HepG2 (cell line): ENCODE data around the gene LDAH. TPM values are rescaled to one million over a fixed set of nuclear protein-coding genes. Genes with fewer than 3 reads are reported as not detected.

Source experiments
- ATAC-seq: fragments of 200-7000 bp; cut with Tn5 transposase; 3 replicates; pipeline ENCODE4 v1.9.1; 2020; ENCODE audit warnings: mild to moderate bottlenecking, moderate library complexity
- BruUV-seq: library from RNA; stranded (reverse); fragments of 400-500 nt; replicated peaks from 2 replicates; lab custom pipeline; 2021; lab: Mats Ljungman, UMichigan
- CTCF ChIA-PET: fragments of 300-600 bp; formaldehyde crosslinking; extraction: SDS; loops from one replicate; lab custom pipeline; 2021; ENCODE audit warnings: low total read pairs, inconsistent platforms, low intra/inter-chr PET ratio; lab: Yijun Ruan, JAX
- POLR2A ChIA-PET: fragments of 350-600 bp; sonication (Branson Sonifier 250); formaldehyde crosslinking; loops from one replicate; lab custom pipeline; 2020; ENCODE audit warnings: antibody characterized with exemption, inconsistent platforms; lab: Yijun Ruan, JAX
- DNase-seq: peaks from one replicate; pipeline ENCODE4 v3.0.0-alpha.2; 2015; ENCODE audit warnings: low spot score
- FAIRE-seq: peaks from 3 replicates; lab custom pipeline; 2011; peaks lifted over from hg19 to GRCh38; lab: Jason Lieb, UNC
- H2AFZ ChIP-seq: one replicate; pipeline ENCODE4 v1.6.1; 2011; ENCODE audit warnings: low read length, inconsistent platforms
- H3K27ac ChIP-seq: fragments of 300-600 bp; 3 replicates; pipeline ENCODE4 v1.8.0; 2011; ENCODE audit warnings: mixed run types, mild to moderate bottlenecking, mixed read lengths, low read length, inconsistent platforms; ENCODE audit not compliant: insufficient read depth; ENCODE audit errors: extremely low read length
- H3K27me3 ChIP-seq, 2 experiments: fragments of 200-600 bp in 1 of 2; 2 replicates in 1 of 2; 3 replicates in 1 of 2; pipeline versions ENCODE4 v1.6.0 to v1.8.0; 2011; ENCODE audit warnings: low read length in 2 of 2, mild to moderate bottlenecking in 2 of 2, moderate library complexity in 2 of 2, inconsistent platforms in 1 of 2; ENCODE audit not compliant: insufficient read depth in 2 of 2, control insufficient read depth in 1 of 2
- H3K36me3 ChIP-seq, 2 experiments: fragments of 200-600 bp in 1 of 2; replicated peaks in 1 of 2; 2 replicates in 1 of 2; 3 replicates in 1 of 2; pipeline versions ENCODE4 v1.5.1 to v1.8.0; 2011; ENCODE audit warnings: low read length in 2 of 2, inconsistent platforms in 1 of 2; ENCODE audit not compliant: insufficient read depth in 2 of 2, control insufficient read depth in 1 of 2
- H3K4me1 ChIP-seq: 2 replicates; pipeline ENCODE4 v1.5.1; 2012; ENCODE audit warnings: low read length, inconsistent platforms; ENCODE audit not compliant: insufficient read depth
- H3K4me2 ChIP-seq: 2 replicates; pipeline ENCODE4 v1.6.0; 2011; ENCODE audit warnings: low read depth, low read length, inconsistent platforms
- H3K4me3 ChIP-seq, 3 experiments: fragments of 200-600 bp in 1 of 3; sonication (generic), shearing (Covaris generic) in 1 of 3; replicated peaks in 1 of 3; 2 replicates each; pipeline ENCODE4 v1.5.1; 2011 to 2016; ENCODE audit warnings: low read length in 3 of 3, inconsistent platforms in 2 of 3, low read depth in 2 of 3, mild to moderate bottlenecking in 2 of 3, control low read depth in 1 of 3, mixed read lengths in 1 of 3; ENCODE audit not compliant: insufficient read depth in 1 of 3
- H3K79me2 ChIP-seq: one replicate; pipeline ENCODE4 v1.6.1; 2011; ENCODE audit warnings: low read length, inconsistent platforms; ENCODE audit not compliant: insufficient read depth
- H3K9ac ChIP-seq: 2 replicates; pipeline ENCODE4 v1.6.0; 2011; ENCODE audit warnings: mild to moderate bottlenecking, low read depth, low read length, inconsistent platforms; ENCODE audit not compliant: insufficient read depth
- H3K9me3 ChIP-seq: 2 replicates; pipeline ENCODE4 v1.5.1; 2012; ENCODE audit warnings: mild to moderate bottlenecking, low read length
- H4K20me1 ChIP-seq: 2 replicates; pipeline ENCODE4 v1.6.0; 2011; ENCODE audit warnings: inconsistent platforms, mild to moderate bottlenecking, low read length, moderate library complexity; ENCODE audit not compliant: insufficient read depth
- EED ChIP-seq: sonication (generic); formaldehyde crosslinking; IDR thresholded peaks from 2 replicates; pipeline ENCODE4 v1.5.0; 2020; ENCODE audit warnings: mild to moderate bottlenecking, missing genetic modification reagents
- HMGXB3 ChIP-seq: sonication (generic); formaldehyde crosslinking; IDR thresholded peaks from 2 replicates; pipeline ENCODE4 v1.4.0; 2020; ENCODE audit warnings: missing genetic modification reagents, borderline replicate concordance
- HMGXB4 ChIP-seq, 2 experiments: sonication (generic) in 1 of 2; formaldehyde crosslinking in 1 of 2; IDR thresholded peaks; 2 replicates each; pipeline versions ENCODE4 v1.4.0 to v1.6.1; 2018 to 2020; ENCODE audit warnings: missing genetic modification reagents in 2 of 2, borderline replicate concordance in 1 of 2, low read depth in 1 of 2, mild to moderate bottlenecking in 1 of 2, missing biosample characterization in 1 of 2
- MYPOP ChIP-seq: sonication (generic); formaldehyde crosslinking; IDR thresholded peaks from 2 replicates; pipeline ENCODE4 v1.8.1; 2023; ENCODE audit warnings: mild to moderate bottlenecking, moderate library complexity, missing genetic modification reagents
- PCBP1 ChIP-seq: fragments of 200-400 bp; formaldehyde crosslinking; IDR thresholded peaks from 2 replicates; pipeline ENCODE4 v1.6.1; 2017; ENCODE audit warnings: mild to moderate bottlenecking, low read depth, low read length, borderline replicate concordance
- PHB2 ChIP-seq: fragments of 450-650 bp; IDR thresholded peaks from 2 replicates; pipeline ENCODE4 v1.6.1; 2018; ENCODE audit not compliant: partially characterized antibody
- THYN1 ChIP-seq: sonication (generic); formaldehyde crosslinking; IDR thresholded peaks from 2 replicates; pipeline ENCODE4 v1.8.1; 2023; ENCODE audit warnings: low read depth, mild to moderate bottlenecking, moderate library complexity, missing genetic modification reagents, borderline replicate concordance
- ZIK1 ChIP-seq: sonication (generic); formaldehyde crosslinking; IDR thresholded peaks from 2 replicates; pipeline ENCODE4 v1.5.0; 2020; ENCODE audit warnings: mild to moderate bottlenecking, low read depth, missing genetic modification reagents, borderline replicate concordance
- ZNF513 ChIP-seq: sonication (generic); formaldehyde crosslinking; conservative IDR thresholded peaks from 2 replicates; pipeline ENCODE4 v1.5.0; 2020; ENCODE audit warnings: missing genetic modification reagents
- ZNF547 ChIP-seq: sonication (generic); formaldehyde crosslinking; IDR thresholded peaks from 2 replicates; pipeline ENCODE4 v1.5.1; 2020; ENCODE audit warnings: mild to moderate bottlenecking, missing genetic modification reagents
- ZNF891 ChIP-seq: sonication (generic); formaldehyde crosslinking; IDR thresholded peaks from 2 replicates; pipeline ENCODE4 v1.5.0; 2020; ENCODE audit warnings: mild to moderate bottlenecking, missing genetic modification reagents
- WGBS: methylation state at CpG from one replicate; pipeline ENCODE4 v1.1.6; 2017; ENCODE audit warnings: low lambda C conversion rate; 5-methylcytosine and 5-hydroxymethylcytosine counted together
- in situ Hi-C: cut with HindIII; loops from 2 replicates; pipeline ENCODE4 v1.10.0; 2017; ENCODE audit warnings: low pct_unique_long_range_greater_than_20kb; ENCODE audit not compliant: extremely low pct_ligation_motif_present
- intact Hi-C: fragments of 100-400 bp; cut with micrococcal nuclease; formaldehyde crosslinking; loops from one replicate; pipeline ENCODE4 v1.10.0; 2022; ENCODE audit not compliant: unreplicated experiment
- polyA plus RNA-seq, 8 experiments: library from polyadenylated mRNA; depleted of rRNA in 3 of 8; stranded (reverse) in 7 of 8; unstranded in 1 of 8; fragments of >200 nt; fragmentation: Illumina TruSeq in 4 of 8; extraction: Trizol in 4 of 8; gene quantifications; 2 replicates each; pipeline versions ENCODE4 v1.2.1 to v1.2.3, GENCODE V29; 2011 to 2016; ENCODE audit warnings: low read depth in 4 of 8, missing spikeins in 1 of 8, mixed read lengths in 1 of 8; ENCODE audit not compliant: insufficient read depth in 1 of 8
- total RNA-seq, 5 experiments: library from RNA; depleted of rRNA; stranded (reverse); fragments of >200 nt; fragmentation: Illumina TruSeq; extraction: Trizol; gene quantifications; 2 replicates each; pipeline ENCODE4 v1.2.3, GENCODE V29; 2016; ENCODE audit warnings: low read depth in 1 of 5

Gene LDAH
- total and polyA plus RNA-seq, 2 of the 13 experiments (the other 11 are each of a cell fraction or from before 2014, with no cell fraction given): 28.8 to 46.2 TPM

GRCh38 chr2:20635675-20636584 lies 187.0 kb downstream of the LDAH start:
- peak overlapping the region; percentile 23 for H3K27ac ChIP-seq
- WGBS: 33% methylated on average over 32 of the region's 32 CpGs
- ChIA-PET CTCF (interaction anchor here (0.7 to 4.4 kb wide), 11 partner anchors 18 to 239 kb away, joined by 3 to 51 read pairs (median 6); no protein-coding TSS in a partner anchor), POLR2A (interaction anchor here (0.6 to 3.7 kb wide), 21 partner anchors 12 to 240 kb away, joined by 3 to 84 read pairs (median 12); partner anchors contain the start of gene RHOB)
- H3K4me2 ChIP-seq: peak overlapping the region; percentile 46
- intact Hi-C loops (loop anchor here (1.0 to 5.0 kb wide), 8 partner anchors 36 to 240 kb away; no protein-coding TSS in a partner anchor), in situ Hi-C loops (loop anchor here (5.0 kb wide), 1 partner anchor 189 kb away; the partner anchor contains the start of gene RHOB)
- ATAC-seq (peak; percentile 96), FAIRE-seq (peak; percentile 85), DNase-seq (peak; percentile 74)
- H3K9me3 ChIP-seq: no peaks in the 10 kb centered on the region
- peak overlapping the region; percentile 35; the same call in 1 of the 2 replicates for H3K9ac ChIP-seq
- no peak overlapping the region; a peak in 1 of 6 replicates for H3K4me3 ChIP-seq
- H2AFZ ChIP-seq: no peak overlapping the region
- H3K27me3 ChIP-seq: no peaks in the 10 kb centered on the region
- H3K4me1 ChIP-seq: peaks cover 55% of the 10 kb centered on the region
- BruUV-seq: no TSS peak
- H4K20me1 ChIP-seq: no peaks in the 10 kb centered on the region
- no peaks in the 10 kb centered on the region for H3K79me2 ChIP-seq
- peaks cover 3 to 8% of the 10 kb centered on the region in 2 experiments for H3K36me3 ChIP-seq
- TF ChIP-seq ZNF513 (CRISPR knock-in tag): no peak
- no peak for TF ChIP-seq PHB2
- TF ChIP-seq HMGXB4 (CRISPR knock-in tag; IDR thresholded peaks at IDR 0.05; ENCODE audit: borderline replicate concordance in 1 of 2, low read depth in 1 of 2): peak; percentile 87; a peak in 3 of 4 replicates
- TF ChIP-seq ZIK1 (CRISPR knock-in tag): peak; percentile 71; the same call in 1 of the 2 replicates
- TF ChIP-seq ZNF891 (CRISPR knock-in tag): peak; percentile 87
- TF ChIP-seq THYN1 (CRISPR knock-in tag): no peak
- no peak for TF ChIP-seq PCBP1
- TF ChIP-seq EED (CRISPR knock-in tag): peak; percentile 48; the same call in 1 of the 2 replicates
- TF ChIP-seq HMGXB3 (CRISPR knock-in tag): peak; percentile 39; the same call in 1 of the 2 replicates
- no peak for TF ChIP-seq MYPOP (CRISPR knock-in tag)
- TF ChIP-seq ZNF547 (CRISPR knock-in tag): peak; percentile 79; the same call in 1 of the 2 replicates
